Activated CD8-positive, alpha-beta memory T cell treated with anti-CD3 and anti-CD28 coated beads, Interleukin-2, amount 50 U/mL, for 48 hours (primary cell): ENCODE measurements around the gene C13orf46.
A peak's percentile ranks its signal among the peaks of the same experiment; 100 is the strongest.

Experiments used
- DNase-seq: peaks from one replicate; pipeline ENCODE4 v3.0.0-alpha.2; 2020

The C13orf46 gene

DNA sequence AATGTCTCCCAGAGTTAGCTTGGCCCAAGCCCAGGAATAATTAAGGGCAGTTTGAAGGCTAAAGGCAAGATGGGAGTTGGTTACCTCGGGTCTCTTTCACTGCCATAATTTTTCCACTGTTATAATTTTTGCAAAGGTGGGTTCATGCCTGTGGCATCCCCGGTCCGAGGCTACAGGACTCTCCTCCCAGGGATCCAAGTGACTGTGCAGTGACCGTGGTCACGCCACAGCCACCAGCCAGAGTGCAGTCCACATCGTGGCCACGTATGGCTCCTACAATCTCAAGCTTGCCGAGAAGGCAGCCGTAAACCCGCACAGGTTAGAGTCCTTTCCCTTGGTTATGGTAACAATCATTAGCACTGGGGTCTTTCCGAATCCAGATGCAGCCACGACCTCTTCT lies 36.8 kb downstream of the C13orf46 start:
- no peak for DNase-seq

- DNase-seq: no peak
Observed at GRCh38 chr13:113936166-113936965, 37.5 kb downstream of the C13orf46 start.

GRCh38 chr13:113935001-113935844 lies 38.7 kb downstream of the C13orf46 start:
- DNase-seq: no peak

DNA sequence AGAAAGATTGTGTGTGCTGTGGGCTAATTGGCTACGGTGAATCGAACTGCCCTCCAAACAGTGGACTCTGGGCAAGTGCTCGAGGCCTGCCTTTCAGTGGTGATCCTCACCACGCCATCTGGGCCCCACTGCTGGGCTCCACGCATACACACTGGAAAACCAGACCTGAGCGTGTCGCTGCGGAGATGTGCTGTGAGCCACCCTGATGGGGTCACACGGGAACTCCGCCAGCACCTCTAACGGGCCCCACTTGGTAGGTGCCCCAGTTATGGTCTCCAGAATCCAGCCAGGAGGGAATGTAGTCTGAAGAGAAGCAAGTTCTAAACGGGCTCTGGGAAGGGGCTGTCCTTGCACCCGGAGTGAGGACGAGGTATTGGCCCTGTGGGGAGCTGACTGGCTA lies 39.3 kb downstream of the C13orf46 start:
- DNase-seq: no peak

DNA sequence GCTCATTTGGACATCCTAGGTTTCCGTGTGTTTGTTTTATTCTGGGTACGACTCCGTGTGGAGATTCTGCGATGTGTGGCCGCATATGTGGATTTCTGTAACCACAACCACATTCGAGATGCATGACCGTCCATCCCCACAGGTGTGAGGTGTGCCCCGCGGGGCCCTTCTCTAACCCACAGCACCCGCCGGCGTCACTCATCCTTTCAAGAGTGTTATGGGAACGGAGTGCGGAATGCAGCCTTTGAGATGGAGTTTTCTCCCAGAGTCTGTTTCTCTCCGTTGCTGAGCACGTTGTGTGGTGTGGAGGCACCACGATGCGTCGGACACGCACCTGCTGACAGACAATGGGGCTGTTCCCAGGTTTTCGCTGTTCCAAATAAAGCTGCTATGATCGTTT lies 40.0 kb downstream of the C13orf46 start:
- no peak for DNase-seq

- DNase-seq: no peak
Observed at GRCh38 chr13:113931841-113932459, 41.9 kb downstream of the C13orf46 start.

DNA sequence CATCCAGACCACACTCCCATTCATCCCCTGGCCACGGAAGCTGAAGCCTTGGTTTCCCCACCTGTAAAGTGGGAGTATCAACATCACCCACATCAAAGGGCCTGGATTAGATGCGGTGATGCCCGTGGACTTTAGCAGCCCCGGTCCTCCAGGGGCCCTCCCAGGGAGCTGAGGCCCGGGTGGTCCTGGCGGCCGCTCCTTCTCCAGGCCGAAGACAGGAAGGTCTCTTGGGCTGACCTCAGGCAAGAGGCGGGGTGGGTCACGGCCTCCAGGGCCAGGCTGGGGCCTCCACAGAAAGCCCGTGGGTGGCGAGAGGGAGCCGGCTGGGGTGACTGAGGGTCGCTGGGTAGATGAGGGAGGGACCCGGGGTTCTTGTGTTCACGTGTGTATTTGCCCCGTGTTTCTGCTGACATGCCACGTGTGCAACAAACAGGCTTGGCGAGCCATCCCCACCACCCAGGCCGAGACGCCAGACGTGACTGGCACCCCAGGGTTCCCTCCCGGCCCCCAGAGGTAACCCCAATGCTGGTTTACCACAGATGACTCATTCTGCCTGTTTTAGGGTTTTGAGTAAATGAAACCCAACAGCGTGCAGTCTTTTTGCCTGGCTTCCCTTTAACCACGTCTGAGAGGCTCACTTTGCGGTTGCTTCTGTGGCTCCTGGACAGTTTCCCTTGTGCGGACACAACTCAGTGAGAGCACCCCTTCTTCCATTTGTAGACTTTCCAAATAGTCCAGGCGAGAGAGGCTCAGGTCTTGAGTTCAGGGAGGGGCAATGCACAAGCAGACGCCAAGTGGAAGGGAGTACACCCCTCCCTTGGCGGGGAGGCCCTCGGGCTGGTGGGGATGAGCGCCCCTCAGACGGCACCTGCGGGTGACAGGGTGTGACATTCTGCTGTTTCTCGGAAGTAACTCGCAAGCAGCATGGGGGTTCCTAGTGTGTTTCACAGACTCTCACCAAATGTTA lies 42.9 kb downstream of the C13orf46 start:
- DNase-seq: peak; percentile 64

GRCh38 chr13:113929628-113930615 lies 44.0 kb downstream of the C13orf46 start:
- DNase-seq: peak; percentile 43

DNA sequence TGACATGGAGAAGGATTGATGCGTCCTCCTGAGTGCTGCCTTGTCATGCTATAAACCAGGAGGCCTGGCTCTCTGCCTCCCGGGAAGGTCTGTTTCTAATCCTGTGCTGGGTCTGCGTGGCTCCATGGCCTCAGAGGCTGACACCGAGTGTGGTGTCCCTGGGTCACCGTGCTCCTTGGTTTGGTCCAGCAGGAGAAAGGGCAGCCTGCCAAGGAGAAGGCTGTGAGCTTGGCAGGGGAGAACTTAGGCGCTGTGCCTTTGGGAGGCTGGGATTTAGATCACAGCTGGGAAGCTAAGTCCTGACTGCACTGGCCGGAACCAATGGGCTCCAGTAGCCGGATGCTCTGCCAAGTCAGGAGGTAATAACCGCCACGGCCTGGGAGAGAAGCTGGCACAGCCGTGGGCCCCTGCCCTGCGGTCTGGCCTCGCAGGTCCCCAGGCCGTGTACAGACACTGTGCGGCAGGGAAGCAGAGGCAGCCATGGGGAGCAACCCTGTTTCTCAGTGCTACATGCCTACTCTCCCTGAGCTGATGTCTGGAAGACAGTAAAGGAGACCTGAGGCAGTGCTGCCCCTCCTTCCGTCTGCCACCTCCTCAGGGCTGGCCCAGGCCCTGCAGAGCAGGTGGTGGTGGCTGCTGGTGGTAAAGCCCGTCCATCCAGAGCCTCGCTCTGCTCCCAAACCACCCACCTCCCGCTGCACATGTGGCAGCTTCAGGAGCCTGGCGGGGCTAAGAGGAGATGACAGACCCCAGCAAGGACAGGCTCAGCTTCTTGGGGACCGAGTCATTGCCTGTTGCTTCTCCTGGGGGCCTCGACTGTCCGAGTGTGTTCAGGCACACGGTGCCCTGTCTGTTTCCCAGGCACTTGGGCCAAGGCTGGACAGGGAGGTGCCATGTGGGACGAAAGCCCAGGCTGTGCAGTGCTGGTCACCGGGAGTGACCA lies 44.9 kb downstream of the C13orf46 start:
- peak; percentile 47 for DNase-seq

GRCh38 chr13:113927661-113928581 lies 46.0 kb downstream of the C13orf46 start:
- DNase-seq: peak; percentile 36

- DNase-seq: peak; percentile 47
Observed at GRCh38 chr13:113926951-113927660, 46.8 kb downstream of the C13orf46 start.

DNA sequence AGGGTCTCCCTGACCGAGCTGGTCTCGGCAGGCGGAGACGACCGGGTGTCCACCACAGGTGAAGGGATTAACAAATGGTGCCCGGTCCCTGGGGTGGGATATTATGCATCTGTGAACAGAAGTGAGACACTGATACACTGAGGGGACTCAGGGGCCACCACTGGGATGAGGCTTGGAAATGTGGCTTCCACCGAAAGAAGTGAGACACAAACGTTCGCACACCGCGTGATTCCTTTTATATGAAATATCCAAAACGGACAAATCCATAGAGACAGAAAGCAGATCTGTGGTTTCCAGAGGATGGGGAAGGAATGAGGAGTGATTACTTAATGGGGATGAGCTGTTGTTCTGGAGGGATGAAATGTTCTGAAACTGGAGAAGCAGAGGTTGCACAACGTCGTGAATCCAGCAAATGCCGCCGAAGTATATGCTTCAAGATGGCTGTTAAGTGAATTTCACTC lies 47.5 kb downstream of the C13orf46 start:
- peak; percentile 36 for DNase-seq

GRCh38 chr13:113924184-113924901 lies 49.5 kb downstream of the C13orf46 start:
- DNase-seq: no peak

- peak; percentile 22 for DNase-seq
Observed at GRCh38 chr13:113923376-113924063, 50.4 kb downstream of the C13orf46 start.

- DNase-seq: peak; percentile 40
Observed at GRCh38 chr13:113922412-113923118, 51.3 kb downstream of the C13orf46 start.

- DNase-seq: no peak
Observed at GRCh38 chr13:113921763-113922162, 52.1 kb downstream of the C13orf46 start.
